Measurements from ENCODE around the gene CPD. TPM values are rescaled to one million over a fixed set of nuclear protein-coding genes. Genes with fewer than 3 reads are reported as not detected.
A peak's percentile ranks its signal among the peaks of the same experiment; 100 is the strongest.

The CPD gene
- polyA plus RNA-seq, 1 of the 3 experiments (the other 2 are of a cell fraction): 12.5 TPM

DNA sequence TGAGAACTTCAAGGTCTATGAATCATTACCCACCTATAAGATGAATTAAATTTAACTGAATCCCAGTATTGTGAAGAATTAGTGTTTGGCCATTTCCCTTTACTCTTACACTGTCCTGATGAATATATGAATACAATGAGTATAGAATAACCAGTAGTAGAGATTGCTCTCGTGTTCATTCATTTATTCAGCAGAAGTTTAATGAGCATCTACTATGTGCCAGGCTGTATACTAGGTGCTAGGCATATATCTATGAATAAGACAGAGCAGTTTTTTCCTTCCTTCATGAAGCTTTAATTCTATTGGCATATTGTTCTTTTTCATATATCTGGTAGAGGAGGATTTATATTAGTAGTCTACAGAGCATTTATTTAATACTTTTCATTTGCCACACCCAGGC, 104.4 kb downstream of the CPD start (continued):
- TF ChIP-seq, protein P1, sequence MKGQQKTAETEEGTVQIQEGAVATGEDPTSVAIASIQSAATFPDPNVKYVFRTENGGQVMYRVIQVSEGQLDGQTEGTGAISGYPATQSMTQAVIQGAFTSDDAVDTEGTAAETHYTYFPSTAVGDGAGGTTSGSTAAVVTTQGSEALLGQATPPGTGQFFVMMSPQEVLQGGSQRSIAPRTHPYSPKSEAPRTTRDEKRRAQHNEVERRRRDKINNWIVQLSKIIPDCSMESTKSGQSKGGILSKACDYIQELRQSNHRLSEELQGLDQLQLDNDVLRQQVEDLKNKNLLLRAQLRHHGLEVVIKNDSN (IDR thresholded peaks at IDR 0.05; ENCODE audit: borderline replicate concordance, low read depth): no peak
- TF ChIP-seq YY1 (IDR thresholded peaks at IDR 0.05; ENCODE audit: low read depth) (no peak), RXRA (IDR thresholded peaks at IDR 0.05; ENCODE audit: borderline replicate concordance, low read depth) (no peak)

- Histone ChIP-seq H3K36me3 (replicated peaks in 1 of 2; ENCODE audit: control insufficient read depth in 1 of 2, insufficient read depth in 2 of 2, low read length in 1 of 2) (peaks cover 79 to 90% of the 10 kb centered on the region in 2 experiments), H3K9ac (no peak overlapping the region), H4K20me1 (ENCODE audit: insufficient read depth) (no peaks in the 10 kb centered on the region), H3K9me2 (no peaks in the 10 kb centered on the region), H2AFZ (ENCODE audit: low read depth) (no peak overlapping the region), H3K27ac (ENCODE audit: low read depth in 2 of 2, low read length in 1 of 2) (no peak overlapping the region), H3F3A (replicated peaks; ENCODE audit: insufficient read depth) (peaks cover 15% of the 10 kb centered on the region), H3K4me1 (ENCODE audit: control insufficient read depth in 1 of 2, insufficient read depth in 2 of 2, low read depth in 1 of 2, low read length in 1 of 2) (no peaks in the 10 kb centered on the region), H3K79me2 (ENCODE audit: insufficient read depth) (peaks cover 4% of the 10 kb centered on the region; the same call in 1 of the 2 replicates), H3K4me3 (ENCODE audit: low read depth in 2 of 2, low read length in 1 of 2) (no peak overlapping the region), H3K4me2 (no peak overlapping the region), H3K9me3 (no peaks in the 10 kb centered on the region), H3K27me3 (ENCODE audit: insufficient read depth) (no peaks in the 10 kb centered on the region)
- DNase-seq: no peak
- WGBS (ENCODE audit: low lambda C conversion rate): 89% methylated on average over 2 of the region's 2 CpGs
- peak; percentile 16; the same call in 1 of the 2 replicates for TF ChIP-seq NFIC (IDR thresholded peaks at IDR 0.05; ENCODE audit: borderline replicate concordance)
- no peak for TF ChIP-seq YY1 (IDR thresholded peaks at IDR 0.05; ENCODE audit: low read depth)
- CTCF ChIA-PET: interaction anchor here (0.6 to 1.4 kb wide), 2 partner anchors 17 to 99 kb away, joined by 3 to 4 read pairs; partner anchors contain the start of gene GOSR1
- POLR2A ChIA-PET: no interaction called here
Measured at GRCh38 chr17:30493780-30494179, 115.1 kb downstream of the CPD start.

DNA sequence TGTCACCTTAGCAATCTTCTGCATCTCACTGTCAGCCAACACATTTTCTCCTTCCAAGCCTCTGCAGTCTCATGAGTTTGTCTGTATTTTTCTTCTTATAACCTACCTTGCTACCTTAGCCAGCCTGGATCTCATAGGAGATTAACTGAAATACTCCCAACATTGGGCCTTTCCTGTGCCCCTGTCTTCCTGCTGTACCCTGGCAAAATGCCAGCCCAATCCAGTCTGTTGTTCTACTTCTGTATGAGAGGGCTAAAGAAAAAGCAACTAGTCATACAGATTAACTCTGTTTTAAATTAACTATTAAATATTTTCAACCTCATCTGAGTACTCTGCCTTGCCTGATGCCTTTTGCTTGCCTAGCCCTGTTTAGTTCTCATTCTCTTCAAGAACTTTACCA, 116.9 kb downstream of the CPD start:
- H2AFZ ChIP-seq (ENCODE audit: low read depth): no peak overlapping the region
- ChIA-PET CTCF (no interaction called here), POLR2A (no interaction called here)
- H3K4me2 ChIP-seq: no peak overlapping the region
- H3F3A ChIP-seq (replicated peaks; ENCODE audit: insufficient read depth): peaks cover 8% of the 10 kb centered on the region
- H3K27me3 ChIP-seq (ENCODE audit: insufficient read depth): no peaks in the 10 kb centered on the region
- H3K4me3 ChIP-seq (ENCODE audit: low read depth in 2 of 2, low read length in 1 of 2): no peak overlapping the region
- no peak for TF ChIP-seq RCOR1 (IDR thresholded peaks at IDR 0.05; ENCODE audit: low read length)
- H3K79me2 ChIP-seq (ENCODE audit: insufficient read depth): peaks cover 10% of the 10 kb centered on the region; the same call in 1 of the 2 replicates
- H3K9me3 ChIP-seq: no peaks in the 10 kb centered on the region
- no peaks in the 10 kb centered on the region for H3K9me2 ChIP-seq
- H3K27ac ChIP-seq (ENCODE audit: low read depth in 2 of 2, low read length in 1 of 2): no peak overlapping the region
- no peaks in the 10 kb centered on the region for H3K4me1 ChIP-seq (ENCODE audit: control insufficient read depth in 1 of 2, insufficient read depth in 2 of 2, low read depth in 1 of 2, low read length in 1 of 2)
- H3K36me3 ChIP-seq (replicated peaks in 1 of 2; ENCODE audit: control insufficient read depth in 1 of 2, insufficient read depth in 2 of 2, low read length in 1 of 2): peaks cover 78 to 84% of the 10 kb centered on the region in 2 experiments
- H3K9ac ChIP-seq: no peak overlapping the region
- no peak for DNase-seq
- no peaks in the 10 kb centered on the region for H4K20me1 ChIP-seq (ENCODE audit: insufficient read depth)

- 96% methylated on average over 4 of the region's 4 CpGs for WGBS (ENCODE audit: low lambda C conversion rate)
- ChIA-PET POLR2A (interaction anchor here (0.6 kb wide), 1 partner anchor 23 kb away, joined by 3 read pairs; no protein-coding TSS in a partner anchor), CTCF (interaction anchor here (0.6 to 1.6 kb wide), 2 partner anchors 26 to 922 kb away, joined by 3 read pairs; partner anchors contain the start of gene GOSR1)
- DNase-seq: no peak
- H2AFZ ChIP-seq (ENCODE audit: low read depth): no peak overlapping the region
- no peak overlapping the region for H3K4me3 ChIP-seq (ENCODE audit: low read depth in 2 of 2, low read length in 1 of 2)
- no peaks in the 10 kb centered on the region for H3K9me2 ChIP-seq
- H3K27me3 ChIP-seq (ENCODE audit: insufficient read depth): no peaks in the 10 kb centered on the region
- H4K20me1 ChIP-seq (ENCODE audit: insufficient read depth): no peaks in the 10 kb centered on the region
- no peaks in the 10 kb centered on the region for H3F3A ChIP-seq (replicated peaks; ENCODE audit: insufficient read depth)
- H3K27ac ChIP-seq (ENCODE audit: low read depth in 2 of 2, low read length in 1 of 2): no peak overlapping the region
- no peaks in the 10 kb centered on the region for H3K4me1 ChIP-seq (ENCODE audit: control insufficient read depth in 1 of 2, insufficient read depth in 2 of 2, low read depth in 1 of 2, low read length in 1 of 2)
- H3K9ac ChIP-seq: no peak overlapping the region
- no peak overlapping the region for H3K4me2 ChIP-seq
- H3K36me3 ChIP-seq (replicated peaks in 1 of 2; ENCODE audit: control insufficient read depth in 1 of 2, insufficient read depth in 2 of 2, low read length in 1 of 2): peaks cover 64% of the 10 kb centered on the region in 2 experiments
- peaks cover 13% of the 10 kb centered on the region for H3K79me2 ChIP-seq (ENCODE audit: insufficient read depth)
- no peaks in the 10 kb centered on the region for H3K9me3 ChIP-seq
- TF ChIP-seq CTCF (IDR thresholded peaks at IDR 0.05): no peak
- no peak for TF ChIP-seq NFIC (IDR thresholded peaks at IDR 0.05; ENCODE audit: borderline replicate concordance)
- no peak for TF ChIP-seq MAX (IDR thresholded peaks at IDR 0.05; ENCODE audit: low read depth)
- TF ChIP-seq, protein P1 (IDR thresholded peaks at IDR 0.05; ENCODE audit: borderline replicate concordance, low read depth): no peak
- TF ChIP-seq IRF3 (IDR thresholded peaks at IDR 0.05; ENCODE audit: low read depth, low read length): no peak
- TF ChIP-seq TEAD4 (IDR thresholded peaks at IDR 0.05; ENCODE audit: borderline replicate concordance, insufficient read depth): no peak
- TF ChIP-seq MXI1 (IDR thresholded peaks at IDR 0.05; ENCODE audit: low read depth, low read length): no peak
- TF ChIP-seq JUND (IDR thresholded peaks at IDR 0.05): no peak
- no peak for TF ChIP-seq ELF1 (IDR thresholded peaks at IDR 0.05)
- TF ChIP-seq YY1 (IDR thresholded peaks at IDR 0.05; ENCODE audit: low read depth): no peak
Measured at GRCh38 chr17:30503558-30503957, 124.8 kb downstream of the CPD start.
